Measurements from ENCODE around the gene ETV3. TPM values are rescaled to one million over a fixed set of nuclear protein-coding genes. Genes with fewer than 3 reads are reported as not detected.

The ETV3 gene
- total RNA-seq, 6 experiments from 2014 or later, result 4.9 to 7.8 (median 6.5) TPM

GRCh38 chr1:157157501-157158190 lies 19.5 kb upstream of the ETV3 start:
- no peaks in the 10 kb centered on the region for H3K9me3 ChIP-seq
- ATAC-seq (no peak), DNase-seq (no peak)
- H3K27me3 ChIP-seq, result no peaks in the 10 kb centered on the region
- 67% methylated on average over 7 of the region's 9 CpGs for WGBS (ENCODE audit: insufficient coverage, low coverage, low lambda C conversion rate, missing lambda C conversion rate)
- peaks cover 0 to 27% (median 13%) of the 10 kb centered on the region in 4 donors for H3K4me1 ChIP-seq
- H3K27ac ChIP-seq, result no peak overlapping the region
- no peak for TF ChIP-seq CTCF (IDR thresholded peaks at IDR 0.05)
- no peaks in the 10 kb centered on the region for H3K36me3 ChIP-seq
- intact Hi-C loops (cut with DNase I), result no loop called here
- no peak overlapping the region for H3K4me3 ChIP-seq

- DNase-seq, result peak; percentile 79 to 80 (median 79)
- 0% methylated on average over 8 of the region's 14 CpGs for WGBS (ENCODE audit: insufficient coverage, low coverage, low lambda C conversion rate, missing lambda C conversion rate)
- peak; percentile 74 to 79 (median 77) for ATAC-seq
- TF ChIP-seq CTCF (IDR thresholded peaks at IDR 0.05) (peak; percentile 94 to 98 (median 96)), POLR2A (IDR thresholded peaks at IDR 0.05) (no peak)
- Histone ChIP-seq H3K4me3 (peak overlapping the region in 2 of 3 donors; percentile 9 to 15), H3K27me3 (no peaks in the 10 kb centered on the region), H3K36me3 (no peaks in the 10 kb centered on the region), H3K9me3 (no peaks in the 10 kb centered on the region), H3K4me1 (peaks cover 0 to 27% (median 13%) of the 10 kb centered on the region in 4 donors), H3K27ac (no peak overlapping the region)
- intact Hi-C loops (cut with DNase I), result loop anchor here in 1 of 2 donors (1.0 kb wide), 1 partner anchor 67 kb away; no protein-coding TSS in a partner anchor
These were observed 17.9 kb upstream of the ETV3 start for GRCh38 chr1:157156058-157156541.

GRCh38 chr1:157155658-157156057 lies 17.5 kb upstream of the ETV3 start:
- WGBS (ENCODE audit: insufficient coverage, low coverage, low lambda C conversion rate, missing lambda C conversion rate), result 3% methylated on average over 5 of the region's 8 CpGs
- DNase-seq (no peak), ATAC-seq (peak; percentile 12 to 40 (median 28))
- Histone ChIP-seq H3K36me3 (no peaks in the 10 kb centered on the region), H3K9me3 (no peaks in the 10 kb centered on the region), H3K4me1 (peaks cover 0 to 27% (median 13%) of the 10 kb centered on the region in 4 donors), H3K4me3 (peak overlapping the region in 2 of 3 donors; percentile 9 to 15), H3K27ac (no peak overlapping the region), H3K27me3 (no peaks in the 10 kb centered on the region)
- no peak for TF ChIP-seq POLR2A (IDR thresholded peaks at IDR 0.05)
- TF ChIP-seq CTCF (IDR thresholded peaks at IDR 0.05), result no peak
- intact Hi-C loops (cut with DNase I), result loop anchor here (1.0 to 2.0 kb wide), 2 partner anchors 65 to 66 kb away; no protein-coding TSS in a partner anchor

- Histone ChIP-seq H3K27ac (no peak overlapping the region), H3K27me3 (no peaks in the 10 kb centered on the region), H3K9me3 (no peaks in the 10 kb centered on the region), H3K36me3 (no peaks in the 10 kb centered on the region), H3K4me1 (peaks cover 0 to 27% (median 13%) of the 10 kb centered on the region in 4 donors), H3K4me3 (no peak overlapping the region)
- ATAC-seq (peak; percentile 83 to 86 (median 86)), DNase-seq (peak; percentile 74 to 84 (median 75))
- TF ChIP-seq POLR2A (IDR thresholded peaks at IDR 0.05), result no peak
- TF ChIP-seq CTCF (IDR thresholded peaks at IDR 0.05), result no peak
- 0% methylated on average over 1 of the region's 7 CpGs for WGBS (ENCODE audit: insufficient coverage, low coverage, low lambda C conversion rate, missing lambda C conversion rate)
- intact Hi-C loops (cut with DNase I), result loop anchor here in 1 of 2 donors (2.0 kb wide), 1 partner anchor 64 kb away; no protein-coding TSS in a partner anchor
These were observed 16.8 kb upstream of the ETV3 start for GRCh38 chr1:157154940-157155514.
